HepG2 (cell line): ENCODE data around the gene APRT. TPM values are rescaled to one million over a fixed set of nuclear protein-coding genes. Genes with fewer than 3 reads are reported as not detected.

Experiments
- ARID4A ChIP-seq: sonication (generic); formaldehyde crosslinking; IDR thresholded peaks from 2 replicates; pipeline ENCODE4 v1.5.0; 2020; ENCODE audit warnings: mild to moderate bottlenecking, missing genetic modification reagents, borderline replicate concordance
- HNRNPK ChIP-seq: fragments of 200-400 bp; formaldehyde crosslinking; IDR thresholded peaks from 2 replicates; pipeline ENCODE4 v1.6.1; 2018; ENCODE audit warnings: low read length, low read depth, moderate library complexity, mild to moderate bottlenecking; ENCODE audit not compliant: poor library complexity, severe bottlenecking
- HOXA9 ChIP-seq: sonication (generic); formaldehyde crosslinking; IDR thresholded peaks from 2 replicates; pipeline ENCODE4 v1.8.1; 2022; ENCODE audit warnings: missing genetic modification reagents, mild to moderate bottlenecking, moderate library complexity, borderline replicate concordance
- KAT7 ChIP-seq: IDR thresholded peaks from 2 replicates; pipeline ENCODE4 v1.6.1; 2018; ENCODE audit warnings: borderline replicate concordance, missing compliant biosample characterization
- KDM4B ChIP-seq: sonication (generic); formaldehyde crosslinking; IDR thresholded peaks from 2 replicates; pipeline ENCODE4 v1.4.0; 2020; ENCODE audit warnings: missing genetic modification reagents
- KLF15 ChIP-seq: sonication (generic); formaldehyde crosslinking; IDR thresholded peaks from 2 replicates; pipeline ENCODE4 v1.8.1; 2023; ENCODE audit warnings: borderline replicate concordance, mild to moderate bottlenecking, inconsistent platforms, missing genetic modification reagents, mixed read lengths
- U2AF1 ChIP-seq: fragments of 200-400 bp; formaldehyde crosslinking; optimal IDR thresholded peaks from 2 replicates; pipeline ENCODE3; 2017; ENCODE audit warnings: mild to moderate bottlenecking, low read depth, low read length
- YEATS4 ChIP-seq: sonication (generic); formaldehyde crosslinking; IDR thresholded peaks from 2 replicates; pipeline ENCODE4 v1.4.0; 2020; ENCODE audit warnings: missing genetic modification reagents, borderline replicate concordance
- ZBTB20 ChIP-seq: sonication (generic); formaldehyde crosslinking; IDR thresholded peaks from 2 replicates; pipeline ENCODE4 v1.8.1; 2023; ENCODE audit warnings: missing genetic modification reagents, low read depth, mild to moderate bottlenecking, borderline replicate concordance
- ZBTB40 ChIP-seq, 2 experiments: fragments of 450-650 bp in 1 of 2; sonication (generic) in 1 of 2; formaldehyde crosslinking in 1 of 2; IDR thresholded peaks; 2 replicates each; pipeline versions ENCODE4 v1.6.1 to v1.8.0; 2016 to 2022; ENCODE audit warnings: antibody characterized with exemption in 1 of 2, mild to moderate bottlenecking in 1 of 2, missing genetic modification reagents in 1 of 2
- ZNF317 ChIP-seq: sonication (generic); formaldehyde crosslinking; IDR thresholded peaks from 2 replicates; pipeline ENCODE4 v1.5.0; 2020; ENCODE audit warnings: mild to moderate bottlenecking, missing genetic modification reagents
- ZNF546 ChIP-seq: sonication (generic); formaldehyde crosslinking; conservative IDR thresholded peaks from 2 replicates; pipeline ENCODE4 v1.8.1; 2023; ENCODE audit warnings: mild to moderate bottlenecking, missing genetic modification reagents
- ZNF713 ChIP-seq: sonication (generic); formaldehyde crosslinking; IDR thresholded peaks from 2 replicates; pipeline ENCODE4 v1.4.0; 2020; ENCODE audit warnings: mild to moderate bottlenecking, missing genetic modification reagents
- ZNF740 ChIP-seq: sonication (generic); formaldehyde crosslinking; IDR thresholded peaks from 2 replicates; pipeline ENCODE4 v1.4.0; 2020; ENCODE audit warnings: missing genetic modification reagents
- polyA plus RNA-seq, 8 experiments: library from polyadenylated mRNA; depleted of rRNA in 3 of 8; stranded (reverse) in 7 of 8; unstranded in 1 of 8; fragments of >200 nt; fragmentation: Illumina TruSeq in 4 of 8; extraction: Trizol in 4 of 8; gene quantifications; 2 replicates each; pipeline versions ENCODE4 v1.2.1 to v1.2.3, GENCODE V29; 2011 to 2016; ENCODE audit warnings: low read depth in 4 of 8, missing spikeins in 1 of 8, mixed read lengths in 1 of 8; ENCODE audit not compliant: insufficient read depth in 1 of 8
- total RNA-seq, 5 experiments: library from RNA; depleted of rRNA; stranded (reverse); fragments of >200 nt; fragmentation: Illumina TruSeq; extraction: Trizol; gene quantifications; 2 replicates each; pipeline ENCODE4 v1.2.3, GENCODE V29; 2016; ENCODE audit warnings: low read depth in 1 of 5

Gene APRT
- total and polyA plus RNA-seq, 2 of the 13 experiments (the other 11 are each of a cell fraction or from before 2014, with no cell fraction given), result 155 to 242 TPM

GRCh38 chr16:88810166-88810911 lies 1.4 kb downstream of the APRT start (continued):
- TF ChIP-seq HNRNPK, result no peak
- no peak for TF ChIP-seq YEATS4
- no peak for TF ChIP-seq U2AF1
- TF ChIP-seq ZNF546 (CRISPR knock-in tag), result no peak
- no peak for TF ChIP-seq ZBTB20 (CRISPR knock-in tag)
- no peak for TF ChIP-seq ZNF317 (CRISPR knock-in tag)
- no peak for TF ChIP-seq HOXA9 (CRISPR knock-in tag)
- no peak for TF ChIP-seq KLF15 (CRISPR knock-in tag)
- no peak for TF ChIP-seq KAT7 (CRISPR knock-in tag)
- no peak; the same call in 1 of the 2 replicates for TF ChIP-seq ARID4A (CRISPR knock-in tag)
- no peak for TF ChIP-seq ZNF713
- no peak for TF ChIP-seq ZNF740 (CRISPR knock-in tag)
- TF ChIP-seq KDM4B (CRISPR knock-in tag), result no peak
- TF ChIP-seq ZBTB40 (IDR thresholded peaks at IDR 0.05), result no peak
- TF ChIP-seq ZBTB40 (CRISPR knock-in tag; IDR thresholded peaks at IDR 0.05), result no peak
